CD4-positive, alpha-beta T cell treated with Interleukin-2 at 100 ng/mL for 4 hours (primary cell): Measurements from ENCODE around the gene PRAC1.
"Not testable (repeated sequence)": the region's sequence is repeated elsewhere in the genome, so short reads cannot be mapped to it uniquely, and the experiment has no call there.

Experiments used
- DNase-seq: peaks from one replicate; pipeline ENCODE4 v3.0.0-alpha.2; 2020; ENCODE audit warnings: low spot score

Gene PRAC1

DNA sequence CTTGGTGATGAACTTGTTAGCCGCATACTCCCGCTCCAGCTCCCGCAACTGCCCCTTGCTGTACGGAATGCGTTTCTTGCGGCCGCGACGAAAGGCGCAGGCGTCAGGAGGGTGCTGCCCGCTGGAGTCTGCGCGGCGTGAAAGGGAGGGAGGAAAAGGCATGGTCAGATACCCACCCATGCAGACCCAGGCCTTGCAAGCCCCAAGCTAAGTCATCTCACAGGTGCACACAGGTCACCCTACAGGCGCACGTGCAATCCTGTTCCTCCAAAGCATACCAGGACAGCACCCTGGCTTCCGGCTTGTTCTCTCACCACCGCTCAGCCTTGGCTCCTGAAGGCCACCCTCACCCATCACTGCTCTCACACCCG is 4.6 kb upstream of the PRAC1 start:
- DNase-seq, result no peak

DNA sequence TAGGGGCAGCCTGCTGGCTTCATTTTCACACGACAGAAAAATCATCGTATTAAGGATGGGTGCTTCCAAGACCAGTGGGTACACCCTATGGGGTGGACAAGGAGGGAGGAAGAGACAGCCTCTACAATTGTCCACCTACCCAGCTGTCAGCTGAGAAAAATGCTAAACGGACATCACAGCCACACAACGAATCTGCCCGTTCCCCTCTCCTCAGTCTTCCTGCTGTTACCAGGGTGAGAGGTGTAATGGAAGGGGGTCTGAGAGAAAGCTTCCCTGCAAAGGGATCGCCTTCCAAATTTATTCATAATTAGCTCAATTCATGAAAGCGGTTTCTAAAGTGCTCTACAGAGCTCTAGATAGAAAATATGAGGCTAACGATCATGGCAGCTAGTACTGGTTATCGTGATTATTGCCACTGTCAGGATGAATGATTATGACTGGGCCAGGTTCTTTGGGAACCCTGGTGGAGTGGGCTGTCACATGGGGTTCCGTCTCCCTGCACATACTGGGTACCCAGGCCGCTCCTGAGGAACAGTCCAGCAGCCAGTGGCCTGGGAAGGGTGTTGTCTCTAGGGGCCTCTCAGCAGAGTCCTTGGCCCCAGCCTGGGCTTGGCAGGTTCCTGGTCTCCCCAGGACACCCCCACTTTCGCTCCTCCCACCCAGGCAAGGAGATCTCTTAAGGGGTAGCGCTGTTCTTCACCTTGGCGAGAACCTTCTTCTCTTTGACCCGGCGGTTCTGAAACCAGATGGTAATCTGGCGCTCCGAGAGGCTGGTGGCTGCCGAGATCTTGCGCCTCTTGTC is 4.0 kb upstream of the PRAC1 start:
- DNase-seq, result no peak

- no peak for DNase-seq
Observed at GRCh38 chr17:48725288-48726064, 3.2 kb upstream of the PRAC1 start.

DNA sequence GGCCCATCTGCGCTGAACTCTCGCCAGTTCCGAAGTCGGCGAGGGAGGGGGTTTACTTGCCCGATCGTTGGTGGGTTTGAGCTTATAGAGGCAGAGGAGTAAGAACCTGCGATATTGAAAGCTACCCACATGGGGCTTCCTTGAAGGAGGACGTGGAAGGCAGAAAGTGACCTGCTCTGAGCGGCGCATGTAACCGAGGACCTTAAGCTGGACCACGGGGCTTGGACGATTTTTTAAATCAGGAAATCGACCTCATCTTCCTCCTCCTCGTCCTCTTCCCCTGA is 2.6 kb upstream of the PRAC1 start:
- DNase-seq, result no peak

DNA sequence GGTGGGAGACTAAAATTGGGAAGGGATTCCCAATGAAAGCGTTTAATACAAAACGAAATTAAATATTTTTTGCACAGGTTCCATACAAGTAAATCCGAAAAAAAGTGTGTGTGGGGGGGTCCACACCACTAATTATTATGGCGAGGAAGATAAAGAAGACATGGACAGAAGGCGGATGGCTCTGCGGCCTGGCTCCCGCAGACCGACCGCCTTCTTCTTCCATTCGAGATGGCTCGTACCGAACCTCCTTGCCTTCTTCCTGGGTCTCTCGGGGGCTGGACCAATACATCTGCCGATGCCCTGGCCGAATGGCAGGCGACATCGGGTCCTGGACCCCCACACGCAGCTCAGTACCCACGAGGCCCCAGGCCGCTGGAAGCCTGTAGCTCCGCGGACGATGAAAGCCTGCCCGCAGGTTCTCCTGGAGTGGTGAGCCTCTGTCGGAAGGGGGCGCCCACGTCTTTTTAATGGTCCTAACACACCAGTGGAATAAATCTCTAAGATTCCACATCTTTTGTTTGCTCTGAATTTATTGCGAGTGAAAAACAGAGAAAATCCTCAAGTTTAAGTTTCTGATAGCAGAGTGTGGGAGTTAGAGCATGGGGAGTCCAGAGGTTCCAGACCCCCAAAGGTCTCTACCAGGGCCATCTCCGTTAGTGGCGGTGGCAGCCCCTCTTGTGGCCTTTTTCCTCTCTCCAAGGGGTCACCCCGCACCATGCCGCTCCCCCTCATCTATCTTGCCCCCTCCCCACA is 2.1 kb upstream of the PRAC1 start:
- DNase-seq, result peak; percentile 73

DNA sequence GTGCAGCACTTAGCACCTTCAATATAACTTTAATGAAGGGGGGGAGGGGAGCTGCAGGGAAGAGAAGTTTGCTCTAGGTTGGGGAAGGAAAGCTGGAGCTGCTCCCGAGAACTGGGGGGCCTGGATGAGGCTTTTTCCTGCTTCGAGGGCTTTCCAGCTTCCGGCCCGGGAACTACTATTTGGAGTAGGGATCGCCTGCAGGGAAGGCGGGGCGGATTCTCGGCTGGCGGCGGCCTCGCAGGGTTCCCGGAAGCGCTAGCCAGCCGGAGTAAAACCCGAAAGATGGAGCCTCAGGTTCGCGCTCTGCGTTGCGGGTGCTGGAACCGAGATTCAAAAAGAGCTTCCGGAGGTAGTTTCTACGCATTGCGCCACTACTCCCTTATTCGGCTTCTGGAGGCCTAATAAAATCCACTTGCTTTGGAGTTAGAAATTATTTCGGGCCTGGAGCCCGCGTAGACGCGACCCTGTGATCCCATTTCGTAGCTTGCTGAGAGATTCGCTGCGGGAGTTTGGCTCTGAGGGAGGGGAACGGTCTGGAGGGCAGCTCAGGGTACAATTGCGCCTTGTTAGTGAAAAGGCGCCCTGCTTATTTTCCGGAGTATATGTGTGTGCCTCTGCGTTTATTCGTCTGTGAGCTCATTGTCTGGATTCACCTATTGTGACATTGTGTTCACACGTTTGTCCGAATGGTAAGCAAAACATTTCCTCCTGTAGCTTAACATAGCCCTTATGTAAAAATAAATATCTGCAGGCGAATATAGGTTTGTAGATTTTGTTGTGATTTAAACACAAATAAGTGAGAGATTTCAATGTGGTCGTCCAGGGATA is 1.3 kb upstream of the PRAC1 start:
- DNase-seq, result no peak

GRCh38 chr17:48722915-48723422 is 651 bp upstream of the PRAC1 start, which contains the start of gene PRAC2:
Gene PRAC2, plus strand, starts transcription at chr17:48723185. Its CDS starts 1,226 bp downstream, at chr17:48724411.
- no peak for DNase-seq

- no peak for DNase-seq
Observed at GRCh38 chr17:48721009-48721402, 1.3 kb downstream of the PRAC1 start.

GRCh38 chr17:48720266-48721008 is 1.9 kb downstream of the PRAC1 start:
- no peak for DNase-seq

DNA sequence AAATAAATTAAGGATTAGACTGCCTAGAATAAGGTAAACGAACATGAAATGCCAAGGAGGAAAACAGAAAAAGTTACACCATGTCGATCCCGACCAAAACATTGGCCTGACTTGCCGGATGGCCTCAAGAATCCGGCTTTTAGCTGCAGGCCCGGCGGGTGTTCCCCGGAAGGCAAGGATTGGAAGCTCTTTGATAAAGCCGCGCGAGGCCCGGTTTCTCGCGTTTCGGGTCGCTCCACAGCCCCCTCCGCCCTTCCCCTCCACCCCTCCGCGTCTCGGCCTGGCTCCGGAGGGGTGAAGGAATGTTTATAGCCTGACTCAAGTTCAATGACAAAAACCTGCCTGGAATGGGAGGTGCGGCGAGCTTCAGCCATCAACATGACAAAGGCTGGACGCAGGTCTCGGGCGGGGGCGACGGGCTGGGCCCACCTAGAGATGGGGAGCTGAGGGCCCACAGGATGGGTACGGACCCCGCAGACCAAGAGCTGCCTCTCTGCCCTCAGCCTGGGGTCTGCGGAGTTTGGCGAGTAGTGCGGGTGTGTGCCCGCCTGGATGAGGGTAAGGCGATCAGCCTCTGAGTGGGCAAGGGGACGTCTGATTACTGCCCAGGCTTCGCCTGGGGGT is 2.6 kb downstream of the PRAC1 start:
- DNase-seq, result no peak

DNA sequence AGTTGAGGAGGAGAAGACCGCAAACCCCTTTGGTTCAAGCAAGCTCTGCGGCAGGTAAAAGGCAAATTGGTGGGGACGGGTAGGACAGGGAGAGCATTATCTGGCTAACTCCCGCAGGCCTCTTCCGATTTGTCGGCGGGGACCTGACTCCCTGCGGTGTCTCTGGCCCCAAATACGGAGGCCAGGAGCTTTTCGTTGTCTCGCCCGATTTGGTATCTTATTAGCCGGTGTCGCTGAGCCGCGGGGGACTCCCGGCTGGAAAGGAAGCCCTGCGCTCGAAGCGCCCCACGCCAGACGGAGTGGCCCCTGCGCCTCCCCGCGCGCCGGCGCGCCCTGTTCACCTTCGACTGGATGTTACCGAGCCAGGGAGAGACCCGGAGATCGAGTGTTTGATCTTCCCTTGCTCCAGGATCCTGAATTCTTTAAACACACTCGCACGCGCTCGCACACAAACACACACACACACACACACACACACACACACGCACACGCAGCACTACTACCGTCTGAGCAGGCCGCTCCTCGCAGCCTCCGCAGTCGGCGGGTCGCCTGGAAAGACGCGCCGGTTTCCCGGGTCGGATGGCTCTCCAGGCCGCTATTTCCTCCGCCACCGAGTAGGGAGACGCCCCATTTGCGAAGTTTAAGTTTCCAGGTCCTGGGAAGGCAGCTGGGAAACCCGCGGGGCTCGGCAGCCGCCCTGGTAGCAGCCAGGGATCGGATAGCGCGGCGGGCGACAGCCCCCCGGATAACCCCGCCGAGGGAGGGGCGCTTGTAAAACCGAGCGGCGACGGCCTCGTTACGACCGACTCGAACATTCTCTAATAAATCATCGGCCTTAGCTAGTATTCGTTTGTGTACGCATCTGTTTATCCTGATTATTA is 3.3 kb downstream of the PRAC1 start:
- DNase-seq, result no peak

DNA sequence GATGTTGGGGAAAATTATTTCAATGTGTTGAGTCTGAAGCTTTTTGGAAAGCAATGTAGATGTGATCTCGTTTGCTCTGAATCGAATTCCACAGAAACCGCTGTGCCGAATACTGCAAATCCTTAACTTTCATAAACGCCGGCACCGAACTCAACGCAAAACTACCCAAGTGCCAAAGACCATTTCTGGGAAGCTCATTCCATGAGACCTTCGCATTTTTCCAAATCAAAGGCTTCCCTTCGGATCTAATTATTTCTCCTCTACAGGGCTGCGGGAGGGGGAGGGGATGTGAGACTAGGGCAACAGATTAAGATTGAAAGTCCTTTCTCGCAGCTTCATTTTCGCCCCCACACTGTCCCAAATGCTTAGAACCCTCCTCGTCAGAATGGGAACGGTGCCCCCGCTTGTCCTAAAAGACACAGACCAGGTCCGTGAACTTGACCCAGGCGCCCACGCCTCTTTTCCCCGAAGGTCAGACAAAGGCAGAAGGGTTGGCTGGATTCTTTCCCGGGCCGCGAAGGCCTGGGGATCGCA is 4.0 kb downstream of the PRAC1 start:
- no peak for DNase-seq

GRCh38 chr17:48717367-48718226 is 4.7 kb downstream of the PRAC1 start:
- no peak for DNase-seq

GRCh38 chr17:48716549-48716948 is 5.8 kb downstream of the PRAC1 start:
- DNase-seq, result not testable (repeated sequence)

DNA sequence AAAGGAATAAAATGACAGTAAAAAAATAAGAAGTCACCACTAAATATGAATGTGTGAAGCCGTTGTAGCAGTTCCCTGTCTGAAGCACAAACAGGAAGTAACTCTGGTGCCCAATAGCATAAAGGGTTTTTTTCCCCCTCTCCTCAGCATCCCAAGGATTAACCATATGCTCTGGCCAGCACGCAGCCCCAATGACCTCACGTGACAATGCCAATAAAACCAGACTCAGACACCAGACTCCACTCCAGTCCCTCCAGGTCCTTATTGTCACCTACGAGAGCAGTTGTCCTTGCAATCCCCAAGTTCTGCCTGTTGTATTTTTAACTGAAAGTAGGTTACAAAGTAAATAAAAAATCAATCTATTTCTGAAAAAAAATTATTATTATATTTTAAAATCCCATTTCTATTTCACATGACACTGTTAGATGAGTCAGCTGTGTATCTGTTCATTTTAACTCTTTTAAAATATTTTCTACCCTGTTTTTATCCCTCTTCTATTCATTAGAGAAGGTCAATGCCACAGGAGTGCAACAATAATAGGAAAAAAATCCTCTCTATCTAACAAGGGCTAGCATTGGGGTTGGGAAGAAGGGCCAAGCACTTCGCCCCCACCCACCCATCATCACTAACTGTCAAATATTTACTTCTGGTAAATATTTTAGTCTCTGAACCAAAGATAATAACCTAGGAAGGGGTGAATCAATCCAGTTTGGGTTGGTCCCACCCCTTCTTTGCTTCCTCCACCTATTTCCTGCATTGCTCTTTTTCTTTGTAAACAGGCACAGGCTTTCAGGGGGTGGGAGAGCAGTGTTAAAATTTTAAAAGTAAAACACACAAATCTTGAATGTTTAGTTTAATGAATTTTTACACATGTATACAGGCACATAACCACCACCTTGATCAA is 6.6 kb downstream of the PRAC1 start:
- DNase-seq, result no peak

DNA sequence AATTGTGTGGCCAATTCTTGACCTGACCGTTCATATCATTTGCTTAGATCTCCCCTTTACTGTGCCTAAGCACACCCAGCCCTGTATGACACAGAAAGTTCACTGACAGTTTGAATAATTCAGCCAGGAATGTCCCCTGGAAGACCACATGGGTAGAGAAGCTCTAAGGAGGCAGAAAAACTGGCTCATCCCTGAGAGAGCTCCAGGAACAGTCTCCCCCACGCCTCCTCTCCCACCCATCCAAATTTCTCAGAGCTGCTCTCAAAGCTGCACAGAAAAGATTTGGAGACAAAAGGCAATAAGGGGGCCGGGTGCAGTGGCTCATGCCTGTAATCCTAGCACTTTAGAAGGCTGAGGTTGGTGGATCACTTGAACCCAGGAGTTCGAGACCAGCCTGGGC is 11.2 kb downstream of the PRAC1 start:
- no peak for DNase-seq
